GM18499 (cell line): ENCODE measurements around the gene SH3BP4.

Source experiments
- ATAC-seq: cut with Tn5 transposase; IDR thresholded peaks from one replicate; pipeline ENCODE4 v1.9.1; 2021; ENCODE audit warnings: moderate number of reproducible peaks; ENCODE audit not compliant: insufficient read depth, unreplicated experiment

The SH3BP4 gene

DNA sequence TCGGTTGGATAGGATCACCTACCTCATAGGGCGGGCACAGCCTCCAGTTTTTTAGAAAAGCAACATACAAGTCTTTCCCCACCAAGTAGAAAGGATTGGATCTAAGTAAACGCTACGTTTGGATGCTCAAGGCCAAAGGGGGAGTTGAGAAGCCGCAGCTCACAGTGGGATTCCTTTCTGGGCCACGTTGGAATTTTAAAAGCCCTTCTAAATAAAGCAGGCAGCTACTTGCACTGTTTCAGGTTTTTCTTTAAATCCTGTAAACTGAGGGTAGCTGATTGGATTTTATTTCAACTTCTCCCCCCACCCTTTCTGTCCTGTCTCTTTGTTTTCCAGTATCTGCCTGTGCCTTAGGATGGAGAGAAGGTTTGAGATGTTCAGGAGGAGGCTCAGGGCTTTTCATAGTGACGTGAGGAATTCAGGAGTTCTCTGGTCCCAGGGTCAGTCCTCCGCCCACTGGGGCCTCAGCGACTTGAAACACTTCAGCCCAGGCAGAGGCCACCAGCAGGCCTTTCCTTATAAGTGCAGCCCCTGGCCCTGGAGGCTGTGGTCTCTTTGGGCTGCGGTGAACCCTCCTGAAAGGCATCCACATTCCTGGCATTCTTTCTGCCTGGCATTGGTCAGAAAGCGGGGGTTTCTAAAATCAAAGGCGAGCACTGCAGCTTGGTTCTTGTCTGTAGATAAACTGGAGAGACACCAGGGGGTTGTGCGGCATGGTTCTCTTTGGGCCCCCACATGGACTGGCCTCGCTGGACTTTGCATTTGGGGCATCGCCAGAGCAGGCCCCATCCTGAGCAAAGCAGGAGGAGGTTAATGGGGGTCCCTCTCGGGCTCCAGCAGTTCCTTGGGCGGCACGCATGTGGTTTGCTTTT lies 44.5 kb downstream of the SH3BP4 start:
- ATAC-seq = no peak

DNA sequence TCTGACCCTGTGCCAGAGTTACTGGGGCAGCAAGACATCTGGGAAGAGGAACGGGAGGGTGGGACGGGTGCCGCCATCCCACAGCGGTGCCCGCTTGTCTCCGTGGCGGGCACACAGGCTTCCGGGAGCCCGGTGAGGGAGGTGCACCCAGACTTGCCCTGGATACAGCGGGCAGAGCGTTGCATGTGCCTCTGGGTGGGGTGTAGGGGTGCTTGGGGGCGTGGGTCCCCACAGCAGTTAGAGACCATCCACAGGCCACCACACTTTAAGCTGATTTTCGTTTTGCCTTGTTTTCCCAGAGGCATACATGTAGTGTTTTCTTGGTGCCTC lies 45.1 kb downstream of the SH3BP4 start:
- ATAC-seq = no peak

DNA sequence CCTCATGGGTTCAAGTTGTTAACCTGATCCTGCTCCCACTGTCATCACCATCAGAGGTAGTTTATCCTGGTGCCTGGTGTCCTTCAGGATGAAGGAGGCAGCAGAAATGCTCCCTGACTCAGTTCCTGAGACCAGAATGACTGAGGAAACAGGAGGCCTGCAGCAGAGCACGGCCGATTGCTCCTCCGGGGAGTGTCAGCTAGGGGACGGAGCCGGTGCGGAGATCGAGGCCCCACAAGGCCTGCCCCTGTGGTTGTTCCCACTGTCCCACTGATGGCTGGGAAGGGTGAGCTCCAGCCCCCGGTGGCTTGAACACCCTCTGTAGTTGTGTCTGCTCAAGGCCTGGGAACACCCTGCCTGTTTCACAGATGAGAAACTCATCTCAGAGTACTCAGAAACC lies 45.6 kb downstream of the SH3BP4 start:
- ATAC-seq = no peak

GRCh38 chr2:234998404-234999211 lies 46.8 kb downstream of the SH3BP4 start:
- no peak for ATAC-seq

GRCh38 chr2:234999740-235000425 lies 48.1 kb downstream of the SH3BP4 start:
- no peak for ATAC-seq

DNA sequence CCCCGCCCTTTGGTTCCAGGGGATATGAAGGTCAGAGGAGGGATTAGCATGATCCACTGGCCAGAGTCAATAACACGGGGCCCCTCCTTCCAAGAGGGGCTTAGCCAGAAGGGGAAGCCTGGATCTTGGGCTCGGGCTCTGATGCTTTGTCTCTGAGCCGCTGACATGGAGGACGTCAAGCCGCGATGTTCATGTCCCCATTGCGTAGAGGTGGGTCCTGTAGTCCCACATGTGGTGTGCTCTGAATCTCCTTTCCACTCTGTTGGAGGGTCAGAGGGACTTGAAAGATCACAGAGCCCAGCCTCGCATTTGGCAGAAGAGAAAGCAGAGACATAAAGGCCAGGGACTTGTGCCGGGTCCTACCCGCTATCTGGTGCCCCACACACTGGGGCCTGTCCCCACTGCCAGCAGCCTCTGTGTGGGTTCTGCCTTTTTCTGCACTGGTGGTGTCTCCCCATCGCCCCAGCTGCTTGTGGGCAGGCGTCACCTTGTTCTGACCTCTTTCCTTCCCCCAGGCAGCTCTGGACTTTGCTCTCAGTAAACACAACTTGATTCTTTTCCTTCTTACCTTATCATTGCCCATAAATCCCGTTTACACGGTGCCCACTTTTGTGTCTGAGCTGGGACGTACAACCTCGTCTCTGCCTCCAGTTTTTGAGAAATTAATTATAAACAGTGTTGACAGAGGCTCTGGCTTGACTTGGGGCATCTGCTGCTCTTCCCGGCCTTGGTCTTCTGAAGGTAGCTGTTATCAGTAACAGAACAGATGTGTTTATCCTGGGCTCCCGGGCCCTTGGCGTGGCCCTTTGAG lies 48.8 kb downstream of the SH3BP4 start:
- no peak for ATAC-seq

DNA sequence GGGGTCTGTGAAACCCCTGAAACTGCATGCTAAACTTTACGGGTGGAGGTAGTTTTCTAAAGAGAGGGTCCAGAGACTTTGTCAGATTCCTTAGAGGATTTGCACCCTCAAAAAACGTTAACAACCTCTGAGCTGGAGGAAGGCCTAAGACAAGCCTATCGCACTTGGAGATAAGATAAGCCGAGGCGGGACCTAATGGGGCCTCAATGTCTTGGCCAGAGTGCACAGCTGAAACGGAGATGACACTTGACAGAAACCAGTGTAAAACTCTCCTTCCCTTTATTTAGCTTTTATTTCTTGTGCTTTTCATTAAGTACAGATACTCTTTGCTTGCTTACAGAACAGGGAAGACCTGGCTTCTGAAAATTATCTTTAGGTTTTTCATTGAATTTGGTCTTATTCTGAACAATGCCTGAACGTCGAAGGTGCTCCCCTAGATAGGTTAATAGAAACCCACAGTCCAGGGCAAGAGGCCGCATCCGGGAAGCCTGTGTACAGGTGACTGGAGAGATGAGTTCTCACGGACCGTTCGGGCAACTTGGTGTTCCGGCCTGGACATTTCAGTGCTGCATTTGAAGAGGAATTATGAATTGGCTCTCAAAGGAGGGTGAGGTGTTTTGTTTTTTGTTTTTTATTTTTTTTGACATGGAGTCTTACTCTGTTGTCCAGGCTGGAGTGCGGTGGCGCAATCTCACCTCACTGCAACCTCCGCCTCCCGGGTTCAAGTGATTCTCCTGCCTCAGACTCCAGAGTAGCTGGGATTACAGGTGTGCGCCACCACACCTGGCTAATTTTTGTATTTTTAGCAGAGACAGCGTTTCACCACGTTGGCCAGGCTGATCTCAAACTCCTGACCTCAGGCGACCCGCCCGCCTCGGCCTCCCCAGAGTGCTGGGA lies 49.7 kb downstream of the SH3BP4 start:
- no peak for ATAC-seq

DNA sequence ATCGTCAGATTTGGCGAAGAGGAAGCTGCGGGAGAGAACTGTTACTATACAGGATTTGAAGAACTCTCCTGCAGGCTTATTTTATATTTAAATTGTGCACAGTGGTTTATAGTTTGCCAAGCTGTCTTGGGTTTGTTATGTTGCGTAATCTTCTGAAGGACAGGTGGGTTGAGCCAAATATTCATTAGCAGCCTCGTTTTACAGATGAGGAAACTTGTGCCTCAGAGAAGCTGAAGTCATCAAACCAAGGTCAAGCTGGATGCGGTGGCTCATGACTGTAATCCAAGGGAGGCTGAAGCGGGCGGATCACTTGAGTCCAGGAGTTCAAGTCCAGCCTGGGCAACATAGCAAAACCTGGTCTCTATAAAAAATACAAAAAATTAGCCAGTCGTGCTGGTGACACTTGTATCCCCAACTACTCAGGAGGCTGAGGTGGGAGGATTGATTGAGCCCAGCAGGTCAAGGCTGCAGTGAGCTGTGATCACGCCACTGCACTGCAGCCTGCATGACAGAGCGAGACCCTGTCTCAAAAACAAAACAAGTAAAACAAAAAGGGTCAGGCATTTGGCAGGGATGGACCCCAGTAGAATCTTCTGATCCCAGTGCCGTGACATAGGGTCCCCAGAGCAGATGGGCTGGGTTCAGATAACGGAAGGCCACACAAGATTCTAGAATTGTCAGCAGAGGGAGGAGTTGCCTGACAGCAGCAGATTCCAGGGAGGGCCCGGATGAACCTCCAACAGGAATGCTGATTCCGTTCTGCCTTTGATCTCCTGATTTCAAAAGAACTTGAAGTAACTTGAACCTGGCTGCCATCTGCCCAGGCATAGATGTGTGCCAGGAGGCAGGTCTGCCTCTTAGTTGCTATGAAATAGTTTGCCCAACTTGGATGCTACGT lies 50.6 kb downstream of the SH3BP4 start:
- ATAC-seq = no peak

DNA sequence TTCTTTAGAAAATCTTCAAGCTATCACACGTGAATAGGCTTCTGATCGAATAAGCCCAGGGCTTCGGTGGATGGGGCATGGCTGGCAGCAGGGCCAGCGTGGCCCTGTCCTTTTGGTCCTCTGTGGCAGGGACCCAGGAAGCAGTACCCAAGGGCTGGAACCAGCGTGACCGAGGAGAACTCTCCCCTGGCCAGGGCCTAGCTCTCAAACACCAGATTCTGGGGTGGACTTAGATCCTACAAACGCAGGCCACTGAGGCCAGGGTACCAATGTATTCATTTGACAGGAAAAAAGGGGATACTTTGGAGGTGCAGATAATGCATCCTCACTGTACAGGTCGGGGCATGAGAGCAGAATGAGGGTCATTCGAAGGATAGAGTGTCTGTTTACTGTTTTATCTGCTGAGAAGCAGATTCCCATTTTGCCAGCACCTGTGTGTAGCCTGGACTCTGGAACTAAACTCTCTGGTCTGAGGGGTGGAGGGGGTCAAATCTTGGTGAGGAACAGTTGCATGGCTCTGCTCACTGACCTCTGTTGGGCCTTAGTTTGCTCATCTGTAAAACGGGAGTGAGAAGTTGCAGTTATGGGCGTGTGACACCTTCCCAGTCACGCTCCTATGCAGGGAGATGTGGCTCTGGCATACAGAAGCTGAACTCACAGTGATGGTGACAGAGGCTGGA lies 51.4 kb downstream of the SH3BP4 start:
- ATAC-seq = no peak

DNA sequence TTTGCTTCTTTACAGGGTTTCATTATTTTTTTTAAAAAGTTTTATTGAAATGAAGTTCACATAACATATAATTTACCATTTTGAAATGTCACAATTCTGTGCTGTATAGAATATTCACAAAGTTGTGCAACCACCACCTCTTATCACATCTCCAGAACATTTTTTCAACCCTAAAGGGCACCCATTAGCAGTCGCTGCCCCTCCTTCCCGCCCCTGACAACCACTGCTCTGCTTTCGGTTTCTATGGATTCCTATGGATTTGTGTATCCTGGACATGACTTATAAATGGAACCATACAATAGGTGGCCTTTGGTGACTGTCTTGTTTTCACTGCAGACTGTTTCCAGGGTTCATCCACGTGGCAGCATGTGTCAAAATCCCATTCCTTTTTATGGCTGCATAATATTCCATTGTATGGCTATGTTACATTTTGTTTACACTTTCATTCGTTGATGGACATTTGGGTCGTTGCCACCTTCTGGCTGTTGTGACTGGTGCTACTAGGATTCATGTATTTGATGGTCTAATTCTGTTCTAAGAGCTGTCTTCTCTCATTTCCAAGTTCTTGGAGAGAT lies 52.6 kb downstream of the SH3BP4 start:
- ATAC-seq = no peak

DNA sequence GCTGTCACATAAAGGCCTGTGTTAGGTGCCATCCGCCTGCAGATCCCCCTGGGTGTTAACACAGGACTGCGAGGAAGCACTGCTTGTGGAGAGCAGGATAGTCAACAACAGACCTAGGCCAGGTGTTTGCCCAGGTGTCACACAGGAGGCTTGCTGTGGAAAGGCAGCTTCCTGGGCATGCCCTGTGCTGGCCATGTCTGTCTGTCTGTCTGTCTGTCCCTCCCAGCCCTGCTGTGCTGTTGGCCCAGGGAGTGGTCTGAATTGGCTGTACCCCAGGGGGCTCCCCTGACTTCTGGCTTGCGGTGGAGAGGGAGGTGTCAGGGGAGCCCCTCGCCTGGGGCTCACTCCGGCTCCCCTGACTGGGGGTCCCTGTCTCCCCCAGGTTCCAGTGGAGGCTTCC lies 53.2 kb downstream of the SH3BP4 start:
- no peak for ATAC-seq

- no peak for ATAC-seq
These were observed 53.9 kb downstream of the SH3BP4 start for GRCh38 chr2:235005603-235006259.

DNA sequence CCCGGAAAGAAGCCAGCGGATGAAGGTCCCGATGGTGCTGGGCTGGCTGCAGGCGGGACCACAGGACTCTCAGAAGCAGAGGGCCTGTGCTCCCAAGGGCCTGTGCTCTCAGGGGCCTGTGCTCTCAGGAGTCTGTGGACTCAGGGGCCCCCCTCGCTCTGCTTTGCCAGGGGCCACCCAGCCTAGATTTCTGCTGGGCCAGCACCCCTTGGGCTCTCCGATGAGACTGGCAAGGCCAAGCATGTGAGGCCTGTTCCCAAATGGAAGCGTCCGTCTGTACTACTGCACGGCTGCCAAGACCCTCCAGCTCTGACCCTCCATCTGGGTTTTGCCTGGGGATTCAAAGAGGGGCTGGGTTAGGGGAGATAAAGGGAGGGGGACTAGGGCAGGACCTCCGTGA lies 54.6 kb downstream of the SH3BP4 start:
- ATAC-seq = no peak

DNA sequence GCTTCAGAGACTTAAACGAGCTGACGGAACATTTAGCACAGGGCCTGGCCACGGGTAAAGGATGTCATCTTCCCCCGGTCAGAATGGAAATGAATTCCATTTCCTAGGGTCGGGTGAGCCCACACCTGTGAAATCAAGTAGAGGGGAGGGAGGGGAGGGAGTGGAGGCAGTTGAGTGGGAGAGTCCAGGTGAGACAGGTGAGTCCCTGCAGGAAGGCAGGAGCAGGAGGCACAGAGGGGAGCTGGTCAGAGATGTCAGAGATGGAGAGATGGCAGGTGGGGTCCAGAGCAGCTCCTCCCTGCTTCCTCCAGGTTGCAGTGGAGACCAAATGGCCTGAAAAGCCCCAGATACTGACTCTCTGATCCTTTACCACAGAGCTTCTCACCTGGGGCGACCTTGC lies 55.2 kb downstream of the SH3BP4 start:
- ATAC-seq = no peak

GRCh38 chr2:235007664-235008457 lies 56.0 kb downstream of the SH3BP4 start:
- ATAC-seq = no peak

DNA sequence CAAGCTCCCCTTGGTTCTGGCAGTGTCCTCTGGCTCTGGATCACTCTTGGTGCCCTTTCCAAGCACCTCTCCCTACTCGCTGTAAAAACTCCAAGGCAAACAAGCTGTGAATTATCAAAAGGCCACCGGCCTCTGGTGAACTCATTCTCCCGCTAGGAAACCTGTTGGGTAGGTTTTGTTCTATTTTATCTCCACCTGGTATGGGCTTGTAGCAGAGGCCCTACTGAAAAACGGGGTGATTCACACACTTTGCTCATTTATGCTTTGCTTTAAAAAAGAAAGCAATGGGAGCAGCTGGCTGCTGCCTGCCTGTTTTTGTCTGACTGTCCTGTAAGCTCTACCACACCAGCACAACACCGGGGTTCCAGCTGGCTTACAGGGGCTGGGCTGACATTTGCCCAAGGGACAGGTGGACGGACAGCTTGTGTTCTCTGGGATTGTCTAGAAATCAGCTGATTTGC lies 56.8 kb downstream of the SH3BP4 start:
- no peak for ATAC-seq
